ENCODE results near the gene IL1RAP.

Gene IL1RAP

GRCh38 chr3:190615060-190615384 lies 101.1 kb downstream of the IL1RAP start:
- no peak overlapping the region for H3K4me3 ChIP-seq (ENCODE audit: low read depth, low read length)
- no peak for TF ChIP-seq CTCF (IDR thresholded peaks at IDR 0.05; ENCODE audit: control insufficient read depth, extremely low read depth, insufficient read depth)
- DNase-seq (ENCODE audit: low read depth), result no peak

- no peak for TF ChIP-seq CTCF (IDR thresholded peaks at IDR 0.05; ENCODE audit: control insufficient read depth, extremely low read depth, insufficient read depth)
- no peak for DNase-seq (ENCODE audit: low read depth)
- no peak overlapping the region for H3K4me3 ChIP-seq (ENCODE audit: low read depth, low read length)
Measured at GRCh38 chr3:190615607-190616006, 101.7 kb downstream of the IL1RAP start.

GRCh38 chr3:190616637-190617036 lies 102.8 kb downstream of the IL1RAP start:
- no peak for TF ChIP-seq CTCF (IDR thresholded peaks at IDR 0.05; ENCODE audit: control insufficient read depth, extremely low read depth, insufficient read depth)
- no peak for DNase-seq (ENCODE audit: low read depth)

GRCh38 chr3:190617185-190617584 lies 103.3 kb downstream of the IL1RAP start:
- TF ChIP-seq CTCF (IDR thresholded peaks at IDR 0.05; ENCODE audit: control insufficient read depth, extremely low read depth, insufficient read depth), result no peak
- DNase-seq (ENCODE audit: low read depth), result no peak
- no peak overlapping the region for H3K4me3 ChIP-seq (ENCODE audit: low read depth, low read length)

More at GRCh38 chr3:190616637-190617036, 102.8 kb downstream of the IL1RAP start:
- no peak overlapping the region for H3K4me3 ChIP-seq (ENCODE audit: low read depth, low read length)

- DNase-seq (ENCODE audit: low read depth), result no peak
- no peak overlapping the region for H3K4me3 ChIP-seq (ENCODE audit: low read depth, low read length)
- TF ChIP-seq CTCF (IDR thresholded peaks at IDR 0.05; ENCODE audit: control insufficient read depth, extremely low read depth, insufficient read depth), result no peak
Measured at GRCh38 chr3:190618330-190619030, 104.6 kb downstream of the IL1RAP start.

- H3K4me3 ChIP-seq (ENCODE audit: low read depth, low read length), result no peak overlapping the region
- TF ChIP-seq CTCF (IDR thresholded peaks at IDR 0.05; ENCODE audit: control insufficient read depth, extremely low read depth, insufficient read depth), result no peak
- no peak for DNase-seq (ENCODE audit: low read depth)
Measured at GRCh38 chr3:190619353-190619752, 105.5 kb downstream of the IL1RAP start.

- TF ChIP-seq CTCF (IDR thresholded peaks at IDR 0.05; ENCODE audit: control insufficient read depth, extremely low read depth, insufficient read depth), result no peak
- DNase-seq (ENCODE audit: low read depth), result no peak
- H3K4me3 ChIP-seq (ENCODE audit: low read depth, low read length), result no peak overlapping the region
Measured at GRCh38 chr3:190619761-190620160, 105.9 kb downstream of the IL1RAP start.

All from LNCaP clone FGC (cell line).